ENCODE results near the gene SMIM43. TPM values are rescaled to one million over a fixed set of nuclear protein-coding genes. Genes with fewer than 3 reads are reported as not detected.

Gene SMIM43
- total and polyA plus RNA-seq, 2 of the 8 experiments (the other 6 are each of a cell fraction or from before 2014, with no cell fraction given) = 0.50 to 0.94 TPM

GRCh38 chr4:121776610-121777401, 11.8 kb upstream of the SMIM43 start:
- Histone ChIP-seq H2AK5ac (ENCODE audit: low read depth, low read length) (no peak overlapping the region), H2BK20ac (ENCODE audit: low read length) (no peak overlapping the region), H3K27me3 (replicated peaks in 1 of 4; ENCODE audit: control insufficient read depth in 3 of 4, extremely low read depth in 1 of 4, insufficient read depth in 3 of 4, low read length in 3 of 4) (peaks cover 0 to 2% (median 0%) of the 10 kb centered on the region in 4 experiments; a peak in 1 of 7 replicates), H3K23me2 (ENCODE audit: low read depth, low read length) (no peaks in the 10 kb centered on the region), H2BK12ac (ENCODE audit: low read depth, low read length) (no peak overlapping the region), H2BK15ac (ENCODE audit: low read length) (no peak overlapping the region), H4K5ac (ENCODE audit: insufficient read length, low read depth, low read length) (no peak overlapping the region), H3K36me3 (ENCODE audit: control insufficient read depth in 2 of 4, insufficient read depth in 4 of 4, low read length in 3 of 4) (no peaks in the 10 kb centered on the region), H4K8ac (ENCODE audit: extremely low read depth, insufficient read depth, low read length) (no peak overlapping the region), H4K20me1 (replicated peaks in 1 of 2; ENCODE audit: control insufficient read depth in 1 of 2, insufficient read depth in 2 of 2, low read length in 2 of 2) (no peaks in the 10 kb centered on the region), H3K9ac (replicated peaks in 1 of 4; ENCODE audit: extremely low read depth in 1 of 4, low read depth in 3 of 4, low read length in 3 of 4) (no peak overlapping the region), H2BK5ac (ENCODE audit: low read depth, low read length) (no peak overlapping the region), H3K9me3 (ENCODE audit: insufficient read depth in 2 of 2, low read depth in 1 of 2, low read length in 1 of 2) (no peaks in the 10 kb centered on the region), H2AFZ (ENCODE audit: low read length) (no peak overlapping the region), H3K18ac (ENCODE audit: extremely low read depth, low read length) (no peak overlapping the region), H3K4me1 (replicated peaks in 1 of 4; ENCODE audit: control insufficient read depth in 3 of 4, insufficient read depth in 4 of 4, low read length in 3 of 4) (peaks cover 0 to 2% (median 0%) of the 10 kb centered on the region in 4 experiments; a peak in 1 of 7 replicates), H3K79me1 (ENCODE audit: low read depth, low read length) (no peaks in the 10 kb centered on the region), H3K14ac (ENCODE audit: insufficient read length) (no peak overlapping the region), H3K56ac (replicated peaks; ENCODE audit: insufficient read length, low read depth, low read length) (no peak overlapping the region), H3K27ac (ENCODE audit: low read depth, low read length) (no peak overlapping the region), H3K79me2 (ENCODE audit: control insufficient read depth in 1 of 2, insufficient read depth in 2 of 2, low read length in 2 of 2) (no peaks in the 10 kb centered on the region), H3K4ac (replicated peaks; ENCODE audit: insufficient read length, low read depth, low read length) (no peak overlapping the region), H3K23ac (ENCODE audit: insufficient read length) (no peak overlapping the region), H3K4me3 (ENCODE audit: extremely low read depth in 1 of 4, insufficient read depth in 2 of 4, low read depth in 3 of 4, low read length in 4 of 4) (no peak overlapping the region), H2BK120ac (replicated peaks; ENCODE audit: low read depth, low read length) (no peak overlapping the region), H4K91ac (replicated peaks; ENCODE audit: insufficient read length, low read length) (no peak overlapping the region), H3K4me2 (ENCODE audit: insufficient read depth in 1 of 2, low read depth in 2 of 2, low read length in 2 of 2) (no peak overlapping the region)
- ChIA-PET CTCF (ENCODE audit: partially characterized antibody) (interaction anchor here (1.1 to 2.0 kb wide), 2 partner anchors 11 to 55 kb away, joined by 3 to 10 read pairs; partner anchors contain the start of gene SMIM43), POLR2A (ENCODE audit: partially characterized antibody) (interaction anchor here (0.6 to 2.3 kb wide), 3 partner anchors 11 to 83 kb away, joined by 3 to 10 read pairs (median 7); partner anchors contain the start of gene SMIM43)
- DNase-seq (ENCODE audit: low read depth in 1 of 2, low spot score in 2 of 2) = no peak
- 79% methylated on average over 6 of the region's 6 CpGs; no CpG with 5 or more reads in 1 of the 2 experiments for WGBS, 2 experiments (ENCODE audit: extremely low coverage in 1 of 2, insufficient coverage in 1 of 2, insufficient read length in 1 of 2, insufficient replicate concordance in 2 of 2, low coverage in 1 of 2, low lambda C conversion rate in 2 of 2, missing lambda C conversion rate in 1 of 2)
- FAIRE-seq = no peak
- TF ChIP-seq TBP (IDR thresholded peaks at IDR 0.05; ENCODE audit: low read depth, low read length) (no peak), CHD1 (IDR thresholded peaks at IDR 0.05; ENCODE audit: low read depth, low read length) (no peak)

Data from H1 (cell line).